Measurements from ENCODE around the gene TAF1.
"Not testable (repeated sequence)": the region's sequence is repeated elsewhere in the genome, so short reads cannot be mapped to it uniquely, and the experiment has no call there.

TAF1 gene

GRCh38 chrX:71513731-71514130 lies 147.6 kb downstream of the TAF1 start:
- FAIRE-seq: not testable (repeated sequence)

GRCh38 chrX:71514367-71515037 lies 148.3 kb downstream of the TAF1 start:
- FAIRE-seq: no peak

- FAIRE-seq: no peak
These were observed 148.9 kb downstream of the TAF1 start for GRCh38 chrX:71515038-71515396.
